ENCODE data around the gene CFB. TPM values are rescaled to one million over a fixed set of nuclear protein-coding genes. Genes with fewer than 3 reads are reported as not detected.

CFB gene
- total and polyA plus RNA-seq, 2 of the 13 experiments (the other 11 are each of a cell fraction or from before 2014, with no cell fraction given) = 171 to 513 TPM

- TF ChIP-seq ATF5 (CRISPR knock-in tag; IDR thresholded peaks at IDR 0.05; ENCODE audit: low read depth) (no peak), MXD1 (CRISPR knock-in tag; IDR thresholded peaks at IDR 0.05) (no peak), ZBTB44 (CRISPR knock-in tag; IDR thresholded peaks at IDR 0.05) (no peak), BORCS8-MEF2B (CRISPR knock-in tag; IDR thresholded peaks at IDR 0.05) (peak; percentile 90), GTF3A (CRISPR knock-in tag; conservative IDR thresholded peaks at IDR 0.05) (no peak), SP1 (IDR thresholded peaks at IDR 0.05) (no peak), SP1 (CRISPR knock-in tag; IDR thresholded peaks at IDR 0.05) (peak; percentile 71), ZSCAN9 (CRISPR knock-in tag; IDR thresholded peaks at IDR 0.05; ENCODE audit: borderline replicate concordance) (peak; percentile 68), TCF7L2 (IDR thresholded peaks at IDR 0.05; ENCODE audit: low read depth, low read length) (no peak), ZNF75D (CRISPR knock-in tag; IDR thresholded peaks at IDR 0.05; ENCODE audit: borderline replicate concordance) (no peak), ZNF512 (CRISPR knock-in tag; IDR thresholded peaks at IDR 0.05) (no peak), KDM4B (CRISPR knock-in tag; IDR thresholded peaks at IDR 0.05) (peak; percentile 79), TFDP1 (CRISPR knock-in tag; IDR thresholded peaks at IDR 0.05; ENCODE audit: borderline replicate concordance) (peak; percentile 62; the same call in 1 of the 2 replicates), WIZ (CRISPR knock-in tag; IDR thresholded peaks at IDR 0.05) (no peak; the same call in 1 of the 2 replicates), ZSCAN5A (CRISPR knock-in tag; IDR thresholded peaks at IDR 0.05; ENCODE audit: borderline replicate concordance) (peak; percentile 96; the same call in 1 of the 2 replicates), ZNF839 (CRISPR knock-in tag; IDR thresholded peaks at IDR 0.05; ENCODE audit: borderline replicate concordance) (no peak), ZSCAN29 (CRISPR knock-in tag; conservative IDR thresholded peaks at IDR 0.05) (peak; percentile 61; the same call in 1 of the 2 replicates), CEBPG (CRISPR knock-in tag; IDR thresholded peaks at IDR 0.05) (peak; percentile 95), ZNF333 (CRISPR knock-in tag; IDR thresholded peaks at IDR 0.05; ENCODE audit: borderline replicate concordance) (no peak), JUNB (CRISPR knock-in tag; IDR thresholded peaks at IDR 0.05; ENCODE audit: borderline replicate concordance) (no peak; the same call in 1 of the 2 replicates), NRL (CRISPR knock-in tag; IDR thresholded peaks at IDR 0.05; ENCODE audit: borderline replicate concordance) (peak; percentile 54; the same call in 1 of the 2 replicates), MBNL3 (CRISPR knock-in tag; conservative IDR thresholded peaks at IDR 0.05) (peak; percentile 72; the same call in 1 of the 2 replicates)
Observed at GRCh38 chr6:31927242-31927862, 18.5 kb upstream of the CFB start, which contains the start of gene C2 (continued).
